Right ventricle myocardium superior (tissue), 1 donor: Measurements from ENCODE around the gene TTLL10. TPM values are rescaled to one million over a fixed set of nuclear protein-coding genes. Genes with fewer than 3 reads are reported as not detected.

Source experiments
- ATAC-seq: fragments of 200-7000 bp; cut with Tn5 transposase; one replicate; pipeline ENCODE4 v1.9.1; 2020; ENCODE audit warnings: mild to moderate bottlenecking; ENCODE audit not compliant: poor library complexity
- DNase-seq: peaks from one replicate; pipeline ENCODE4 v3.0.0-alpha.2; 2020
- intact Hi-C: fragments of 100-400 bp; cut with DNase I; formaldehyde crosslinking; loops from one replicate; pipeline ENCODE4 v1.11.2; 2022
- total RNA-seq: library from RNA; stranded (reverse); fragmentation: NEBNext Ultra II Directional; extraction: Animal tissue kit (Norgen Biotek cat#: 25700); gene quantifications from one replicate; pipeline ENCODE4 v1.2.1, GENCODE V29; 2021
- donor health status: DM: no; HTN: yes; CAD: no; lungs with severe emphysema.

The TTLL10 gene
- total RNA-seq, 1 donor from 2014 or later, result 0.22 TPM

DNA sequence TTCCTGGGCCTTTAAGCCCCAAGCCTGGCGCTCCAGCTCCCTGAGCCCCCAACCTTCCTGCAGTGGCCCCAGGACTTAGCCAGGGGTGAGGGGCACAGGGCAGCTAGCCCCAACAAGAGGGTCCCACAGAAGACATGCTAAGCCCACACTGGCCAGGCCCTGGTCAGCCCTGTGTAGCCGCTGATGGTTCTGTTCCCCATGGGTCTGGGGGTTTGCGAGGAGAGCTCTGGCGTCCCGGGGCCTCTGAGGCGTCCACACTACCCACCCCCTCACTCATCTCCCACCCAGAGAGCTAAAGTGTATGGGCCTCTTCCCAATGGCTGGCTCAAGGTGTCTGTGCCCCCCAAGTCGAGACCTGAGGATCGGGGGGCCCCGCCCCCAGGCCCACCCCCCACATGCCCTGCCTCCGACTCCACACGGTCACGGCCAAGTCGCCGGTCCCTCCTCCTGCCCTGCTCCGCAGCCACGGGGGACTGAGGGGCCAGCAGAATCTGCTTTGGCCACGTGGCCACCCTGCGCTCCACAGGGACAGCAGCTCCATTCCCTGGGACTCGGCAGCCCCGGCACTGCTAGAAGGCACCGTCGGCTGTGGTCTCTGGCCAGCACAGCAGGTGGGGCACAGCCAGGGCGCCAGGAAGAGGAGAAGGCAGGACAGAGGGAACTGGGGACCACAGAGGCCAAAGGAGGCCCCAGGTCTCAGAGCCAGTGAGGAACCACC, 24.9 kb downstream of the TTLL10 start:
- no peak for ATAC-seq
- DNase-seq, result no peak
- intact Hi-C loops, result no loop called here

GRCh38 chr1:1199141-1199960, 25.7 kb downstream of the TTLL10 start:
- intact Hi-C loops, result no loop called here
- ATAC-seq, result no peak
- DNase-seq, result no peak

- ATAC-seq (no peak), DNase-seq (no peak)
- intact Hi-C loops, result no loop called here
Measured at GRCh38 chr1:1199961-1200875, 26.5 kb downstream of the TTLL10 start.

GRCh38 chr1:1200876-1201810, 27.5 kb downstream of the TTLL10 start:
- intact Hi-C loops, result no loop called here
- DNase-seq (peak; percentile 55), ATAC-seq (peak; percentile 57)

GRCh38 chr1:1202831-1203560, 29.3 kb downstream of the TTLL10 start:
- intact Hi-C loops, result no loop called here
- DNase-seq (peak; percentile 30), ATAC-seq (no peak)

- intact Hi-C loops, result no loop called here
- DNase-seq (peak; percentile 24), ATAC-seq (no peak)
Measured at GRCh38 chr1:1203561-1204424, 30.1 kb downstream of the TTLL10 start.

- intact Hi-C loops, result no loop called here
Measured at GRCh38 chr1:1204425-1204920, 30.8 kb downstream of the TTLL10 start.

GRCh38 chr1:1204998-1205768, 31.5 kb downstream of the TTLL10 start:
- ATAC-seq (no peak), DNase-seq (peak; percentile 29)
- intact Hi-C loops, result no loop called here

More at GRCh38 chr1:1204425-1204920, 30.8 kb downstream of the TTLL10 start:
- ATAC-seq (no peak), DNase-seq (no peak)

GRCh38 chr1:1205769-1206375, 32.2 kb downstream of the TTLL10 start:
- ATAC-seq (no peak), DNase-seq (peak; percentile 42)
- intact Hi-C loops, result no loop called here

- intact Hi-C loops, result no loop called here
- ATAC-seq (peak; percentile 42), DNase-seq (peak; percentile 41)
Measured at GRCh38 chr1:1206376-1206965, 32.8 kb downstream of the TTLL10 start, which contains the start of gene TNFRSF18. TNFRSF18 (minus strand) TSS chr1:1206592; CDS start chr1:1206571, 21 bp downstream.

DNA sequence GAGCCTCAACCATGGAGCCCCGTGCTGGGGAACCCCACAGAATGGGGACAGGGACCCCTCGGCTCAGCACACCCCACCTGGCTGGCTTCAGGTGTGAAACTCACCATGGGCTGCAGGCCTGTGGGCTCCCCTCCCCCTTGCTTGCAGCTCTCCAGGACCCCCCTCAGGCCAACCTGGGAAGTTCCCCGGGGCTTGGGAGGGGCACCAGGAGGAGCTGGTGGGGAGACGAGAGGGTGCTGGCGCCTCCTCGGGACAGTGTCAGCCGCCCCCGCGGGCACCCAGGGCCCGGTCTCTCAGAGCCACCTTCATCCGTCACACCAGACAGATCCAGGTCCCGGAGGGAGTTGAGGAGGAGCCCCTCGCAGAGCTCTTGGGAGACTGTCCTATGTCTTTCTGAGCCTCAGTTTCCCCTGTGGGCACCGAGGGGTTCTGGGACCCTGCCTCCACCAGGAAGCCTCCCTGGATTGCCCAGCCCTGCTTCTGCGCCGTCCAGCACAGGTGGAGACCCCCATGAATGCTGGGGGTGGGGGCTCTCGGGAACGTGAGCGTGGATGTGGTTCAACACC, 33.4 kb downstream of the TTLL10 start:
- intact Hi-C loops, result no loop called here
- DNase-seq (peak; percentile 37), ATAC-seq (no peak)

DNA sequence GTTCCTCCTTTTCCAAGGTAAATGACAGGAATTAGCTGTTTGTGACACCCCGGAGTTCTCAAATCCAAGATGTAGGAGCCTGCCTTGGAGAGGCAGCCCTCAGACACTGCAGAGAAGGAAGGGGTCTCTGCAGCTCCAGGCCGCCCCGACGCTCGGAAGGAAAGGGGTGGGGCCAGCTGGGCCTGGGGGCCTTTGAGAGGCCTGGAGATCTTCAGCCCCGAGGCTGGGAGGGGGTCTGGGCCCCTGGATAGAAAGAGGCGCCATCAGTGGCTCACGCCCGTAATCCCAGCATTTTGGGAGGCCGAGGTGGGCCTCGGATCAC, 33.9 kb downstream of the TTLL10 start:
- intact Hi-C loops, result no loop called here
- no peak for DNase-seq
- no peak for ATAC-seq

- intact Hi-C loops, result no loop called here
- no peak for DNase-seq
- no peak for ATAC-seq
Measured at GRCh38 chr1:1208713-1209433, 35.2 kb downstream of the TTLL10 start.
